ENCODE results near the gene CEP20.

The CEP20 gene

DNA sequence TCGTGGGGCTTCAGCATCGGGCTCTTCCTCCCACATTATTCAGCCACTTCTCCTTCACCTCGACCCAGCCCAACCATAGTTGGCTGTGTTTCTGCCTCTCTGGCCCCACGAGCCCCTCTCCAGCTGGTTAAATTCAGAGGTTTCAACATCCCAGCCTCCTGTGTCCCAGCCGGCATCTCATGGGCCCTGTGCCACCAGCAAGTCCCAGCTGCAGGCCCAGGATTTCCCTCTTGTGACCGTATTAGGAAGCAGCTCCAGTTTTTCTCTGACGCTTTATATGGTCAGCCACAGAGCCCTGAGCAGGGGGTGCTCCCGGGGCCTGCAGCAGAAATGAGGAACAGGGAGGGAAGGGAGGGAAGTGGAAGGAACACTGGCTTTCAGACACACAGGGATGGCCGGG lies 58.9 kb downstream of the CEP20 start:
- Histone ChIP-seq H2AFZ (ENCODE audit: low read length) (no peak overlapping the region), H3K79me2 (ENCODE audit: insufficient read depth, low read length) (no peaks in the 10 kb centered on the region), H3K27me3 (ENCODE audit: insufficient read depth, low read length, poor library complexity, severe bottlenecking) (no peaks in the 10 kb centered on the region), H3F3A (ENCODE audit: low read depth) (no peaks in the 10 kb centered on the region), H3K9me2 (replicated peaks; ENCODE audit: low read depth, low read length) (no peaks in the 10 kb centered on the region), H4K20me1 (ENCODE audit: insufficient read depth, low read length, poor library complexity, severe bottlenecking) (no peaks in the 10 kb centered on the region), H3K4me1 (ENCODE audit: insufficient read depth, low read length, poor library complexity, severe bottlenecking) (no peaks in the 10 kb centered on the region), H3K36me3 (ENCODE audit: insufficient read depth, low read length) (no peaks in the 10 kb centered on the region), H3K4me3 (ENCODE audit: low read length, poor library complexity, severe bottlenecking) (no peak overlapping the region), H3K4me2 (ENCODE audit: low read depth, low read length, poor library complexity, severe bottlenecking) (no peak overlapping the region), H3K9ac (ENCODE audit: low read depth, low read length, poor library complexity, severe bottlenecking) (no peak overlapping the region), H3K9me3 (ENCODE audit: insufficient read depth, low read depth, low read length) (no peaks in the 10 kb centered on the region)
- TF ChIP-seq EZH2phosphoT487 (IDR thresholded peaks at IDR 0.05; ENCODE audit: borderline replicate concordance): no peak
- TF ChIP-seq, protein P1, sequence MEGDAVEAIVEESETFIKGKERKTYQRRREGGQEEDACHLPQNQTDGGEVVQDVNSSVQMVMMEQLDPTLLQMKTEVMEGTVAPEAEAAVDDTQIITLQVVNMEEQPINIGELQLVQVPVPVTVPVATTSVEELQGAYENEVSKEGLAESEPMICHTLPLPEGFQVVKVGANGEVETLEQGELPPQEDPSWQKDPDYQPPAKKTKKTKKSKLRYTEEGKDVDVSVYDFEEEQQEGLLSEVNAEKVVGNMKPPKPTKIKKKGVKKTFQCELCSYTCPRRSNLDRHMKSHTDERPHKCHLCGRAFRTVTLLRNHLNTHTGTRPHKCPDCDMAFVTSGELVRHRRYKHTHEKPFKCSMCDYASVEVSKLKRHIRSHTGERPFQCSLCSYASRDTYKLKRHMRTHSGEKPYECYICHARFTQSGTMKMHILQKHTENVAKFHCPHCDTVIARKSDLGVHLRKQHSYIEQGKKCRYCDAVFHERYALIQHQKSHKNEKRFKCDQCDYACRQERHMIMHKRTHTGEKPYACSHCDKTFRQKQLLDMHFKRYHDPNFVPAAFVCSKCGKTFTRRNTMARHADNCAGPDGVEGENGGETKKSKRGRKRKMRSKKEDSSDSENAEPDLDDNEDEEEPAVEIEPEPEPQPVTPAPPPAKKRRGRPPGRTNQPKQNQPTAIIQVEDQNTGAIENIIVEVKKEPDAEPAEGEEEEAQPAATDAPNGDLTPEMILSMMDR (conservative IDR thresholded peaks at IDR 0.05; ENCODE audit: low read length): no peak

DNA sequence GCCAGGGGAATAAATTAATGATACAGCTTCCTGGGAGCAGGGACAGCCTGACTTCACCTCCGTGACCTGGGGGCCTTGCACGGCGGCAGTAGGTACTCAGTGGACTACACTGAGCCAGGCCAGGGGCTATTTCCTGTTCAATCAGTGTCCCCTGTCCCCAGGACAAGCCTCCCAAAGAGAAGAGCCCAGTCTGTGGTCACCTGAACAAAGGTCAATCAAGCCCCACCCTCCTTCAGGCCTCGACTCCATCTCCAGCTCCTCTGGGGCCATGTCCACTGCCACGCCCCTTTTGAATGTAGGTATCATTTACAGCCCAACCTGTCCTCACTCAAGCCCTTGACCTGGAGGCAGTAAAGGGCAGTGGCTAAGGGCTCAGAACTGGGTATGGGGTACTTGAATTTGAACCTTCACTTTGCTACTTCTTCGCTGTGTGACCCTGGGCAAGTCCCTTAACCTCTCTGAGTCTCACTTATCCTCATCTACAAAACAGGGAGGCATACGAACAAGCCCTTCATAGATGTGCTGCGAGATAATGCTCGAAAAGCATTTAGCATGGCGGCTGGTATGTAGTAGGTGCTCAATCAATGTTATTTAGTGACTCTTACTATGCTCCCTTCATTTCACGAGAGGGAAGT lies 60.6 kb downstream of the CEP20 start:
- H3K27me3 ChIP-seq (ENCODE audit: insufficient read depth, low read length, poor library complexity, severe bottlenecking): no peaks in the 10 kb centered on the region
- no peak overlapping the region for H3K9ac ChIP-seq (ENCODE audit: low read depth, low read length, poor library complexity, severe bottlenecking)
- no peaks in the 10 kb centered on the region for H3K4me1 ChIP-seq (ENCODE audit: insufficient read depth, low read length, poor library complexity, severe bottlenecking)
- H3F3A ChIP-seq (ENCODE audit: low read depth): no peaks in the 10 kb centered on the region
- no peaks in the 10 kb centered on the region for H4K20me1 ChIP-seq (ENCODE audit: insufficient read depth, low read length, poor library complexity, severe bottlenecking)
- no peaks in the 10 kb centered on the region for H3K79me2 ChIP-seq (ENCODE audit: insufficient read depth, low read length)
- H3K9me2 ChIP-seq (replicated peaks; ENCODE audit: low read depth, low read length): no peaks in the 10 kb centered on the region
- no peaks in the 10 kb centered on the region for H3K9me3 ChIP-seq (ENCODE audit: insufficient read depth, low read depth, low read length)
- H2AFZ ChIP-seq (ENCODE audit: low read length): no peak overlapping the region
- no peak overlapping the region for H3K4me3 ChIP-seq (ENCODE audit: low read length, poor library complexity, severe bottlenecking)
- no peaks in the 10 kb centered on the region for H3K36me3 ChIP-seq (ENCODE audit: insufficient read depth, low read length)
- TF ChIP-seq, protein P1 (conservative IDR thresholded peaks at IDR 0.05; ENCODE audit: low read length): no peak
- TF ChIP-seq EZH2phosphoT487 (IDR thresholded peaks at IDR 0.05; ENCODE audit: borderline replicate concordance): no peak
- no peak overlapping the region for H3K4me2 ChIP-seq (ENCODE audit: low read depth, low read length, poor library complexity, severe bottlenecking)

DNA sequence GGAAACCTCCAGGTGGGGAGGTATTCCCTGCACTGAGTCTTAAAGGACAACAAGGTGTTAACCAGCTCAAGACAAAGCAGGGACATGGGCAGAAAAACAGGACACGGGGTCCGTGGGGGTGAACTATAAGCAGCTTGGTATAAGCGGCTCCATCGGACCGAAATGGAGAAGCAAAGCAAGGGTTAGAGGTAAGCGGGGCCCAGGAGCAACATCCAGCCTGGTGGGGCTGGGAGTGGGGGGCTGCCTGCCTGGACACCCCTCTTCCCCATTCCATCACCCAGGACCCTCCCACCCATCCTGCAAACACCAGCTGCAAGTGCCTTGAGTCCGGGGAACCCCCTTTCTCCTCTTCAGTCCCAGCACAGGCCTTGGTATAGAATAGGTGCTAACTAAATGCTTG lies 61.1 kb downstream of the CEP20 start:
- TF ChIP-seq, protein P1 (conservative IDR thresholded peaks at IDR 0.05; ENCODE audit: low read length): no peak
- TF ChIP-seq EZH2phosphoT487 (IDR thresholded peaks at IDR 0.05; ENCODE audit: borderline replicate concordance): no peak
- Histone ChIP-seq H3F3A (ENCODE audit: low read depth) (no peaks in the 10 kb centered on the region), H3K4me2 (ENCODE audit: low read depth, low read length, poor library complexity, severe bottlenecking) (no peak overlapping the region), H4K20me1 (ENCODE audit: insufficient read depth, low read length, poor library complexity, severe bottlenecking) (no peaks in the 10 kb centered on the region), H3K36me3 (ENCODE audit: insufficient read depth, low read length) (no peaks in the 10 kb centered on the region), H3K9me3 (ENCODE audit: insufficient read depth, low read depth, low read length) (no peaks in the 10 kb centered on the region), H3K4me1 (ENCODE audit: insufficient read depth, low read length, poor library complexity, severe bottlenecking) (no peaks in the 10 kb centered on the region), H3K9ac (ENCODE audit: low read depth, low read length, poor library complexity, severe bottlenecking) (no peak overlapping the region), H3K4me3 (ENCODE audit: low read length, poor library complexity, severe bottlenecking) (no peak overlapping the region), H3K79me2 (ENCODE audit: insufficient read depth, low read length) (no peaks in the 10 kb centered on the region), H3K9me2 (replicated peaks; ENCODE audit: low read depth, low read length) (no peaks in the 10 kb centered on the region), H2AFZ (ENCODE audit: low read length) (no peak overlapping the region), H3K27me3 (ENCODE audit: insufficient read depth, low read length, poor library complexity, severe bottlenecking) (no peaks in the 10 kb centered on the region)

Measured in Loucy (cell line).